H54 (cell line): Measurements from ENCODE around the gene METTL13.
A peak's percentile ranks its signal among the peaks of the same experiment; 100 is the strongest.

Source experiments
- DNase-seq: peaks from one replicate; pipeline ENCODE4 v3.0.0; 2011; ENCODE audit warnings: low spot score, mixed read lengths; ENCODE audit not compliant: insufficient read length
- FAIRE-seq: peaks from 3 replicates; lab custom pipeline; 2011; peaks lifted over from hg19 to GRCh38; lab: Jason Lieb, UNC
- POLR2A ChIP-seq: IDR thresholded peaks from 2 replicates; pipeline ENCODE4 v1.6.1; 2011; ENCODE audit warnings: low read depth, mild to moderate bottlenecking, low read length

The METTL13 gene

GRCh38 chr1:171833091-171833825 lies 51.8 kb downstream of the METTL13 start:
- no peak for DNase-seq
- no peak for TF ChIP-seq POLR2A
- FAIRE-seq, result no peak

GRCh38 chr1:171834821-171835220 lies 53.4 kb downstream of the METTL13 start:
- no peak for TF ChIP-seq POLR2A
- DNase-seq (no peak), FAIRE-seq (no peak)

GRCh38 chr1:171835891-171836290 lies 54.4 kb downstream of the METTL13 start:
- no peak for FAIRE-seq
- no peak for TF ChIP-seq POLR2A
- DNase-seq, result no peak

- FAIRE-seq, result no peak
These were observed 59.8 kb downstream of the METTL13 start, which contains the start of gene DNM3 for GRCh38 chr1:171841050-171841910. DNM3 (plus strand) TSS chr1:171841498; CDS start chr1:171841657, 159 bp downstream.

GRCh38 chr1:171841931-171842761 lies 60.7 kb downstream of the METTL13 start:
- no peak for TF ChIP-seq POLR2A

More at GRCh38 chr1:171841050-171841910, 59.8 kb downstream of the METTL13 start, which contains the start of gene DNM3:
- DNase-seq, result peak; percentile 86
- TF ChIP-seq POLR2A, result peak; percentile 61

GRCh38 chr1:171844381-171844780 lies 62.9 kb downstream of the METTL13 start:
- FAIRE-seq (no peak), DNase-seq (no peak)
- TF ChIP-seq POLR2A, result no peak

More at GRCh38 chr1:171841931-171842761, 60.7 kb downstream of the METTL13 start:
- peak; percentile 10 for DNase-seq
- FAIRE-seq, result no peak

- DNase-seq (no peak), FAIRE-seq (no peak)
- no peak for TF ChIP-seq POLR2A
These were observed 64.5 kb downstream of the METTL13 start for GRCh38 chr1:171845998-171846397.
